ENCODE results near the gene TNFRSF14.
"Not testable (repeated sequence)": the region's sequence is repeated elsewhere in the genome, so short reads cannot be mapped to it uniquely, and the experiment has no call there.

Gene TNFRSF14

GRCh38 chr1:2569060-2569459 lies 12.9 kb downstream of the TNFRSF14 start:
- no peaks in the 10 kb centered on the region for H4K20me1 ChIP-seq (ENCODE audit: control insufficient read depth, insufficient read depth, low read depth, low read length)
- H3K4me2 ChIP-seq (ENCODE audit: low read length) = no peak overlapping the region
- no peak overlapping the region for H3K27ac ChIP-seq (ENCODE audit: low read depth, low read length)

GRCh38 chr1:2569703-2570102 lies 13.5 kb downstream of the TNFRSF14 start:
- H3K9me2 ChIP-seq (replicated peaks; ENCODE audit: control insufficient read depth, low read length); H3K4me1 ChIP-seq (ENCODE audit: control insufficient read depth, low read length); H3K4me2 ChIP-seq (ENCODE audit: low read length); H3K4me3 ChIP-seq (ENCODE audit: low read length); H3F3A ChIP-seq (ENCODE audit: control insufficient read depth, insufficient read depth); H4K20me1 ChIP-seq (ENCODE audit: control insufficient read depth, insufficient read depth, low read depth, low read length); H3K9me3 ChIP-seq (ENCODE audit: control insufficient read depth, insufficient read depth, low read length); H3K36me3 ChIP-seq (ENCODE audit: control insufficient read depth, low read length); H3K27me3 ChIP-seq (ENCODE audit: control insufficient read depth, low read length); H3K27ac ChIP-seq (ENCODE audit: low read depth, low read length); H3K79me2 ChIP-seq (ENCODE audit: control insufficient read depth, low read length): not testable (repeated sequence)

More at GRCh38 chr1:2569060-2569459, 12.9 kb downstream of the TNFRSF14 start:
- Histone ChIP-seq H3F3A (ENCODE audit: control insufficient read depth, insufficient read depth) (no peaks in the 10 kb centered on the region), H3K79me2 (ENCODE audit: control insufficient read depth, low read length) (no peaks in the 10 kb centered on the region), H3K27me3 (ENCODE audit: control insufficient read depth, low read length) (no peaks in the 10 kb centered on the region), H3K36me3 (ENCODE audit: control insufficient read depth, low read length) (no peaks in the 10 kb centered on the region), H3K9me2 (replicated peaks; ENCODE audit: control insufficient read depth, low read length) (no peaks in the 10 kb centered on the region), H3K4me1 (ENCODE audit: control insufficient read depth, low read length) (no peaks in the 10 kb centered on the region), H3K9me3 (ENCODE audit: control insufficient read depth, insufficient read depth, low read length) (no peaks in the 10 kb centered on the region), H3K4me3 (ENCODE audit: low read length) (no peak overlapping the region)
- no peak for TF ChIP-seq EZH2phosphoT487 (IDR thresholded peaks at IDR 0.05; ENCODE audit: borderline replicate concordance, low read length)

GRCh38 chr1:2570332-2570731 lies 14.2 kb downstream of the TNFRSF14 start:
- H3K4me1 ChIP-seq (ENCODE audit: control insufficient read depth, low read length) = peaks cover under 1% of the 10 kb centered on the region
- H3K4me3 ChIP-seq (ENCODE audit: low read length) = no peak overlapping the region
- H3K27me3 ChIP-seq (ENCODE audit: control insufficient read depth, low read length) = no peaks in the 10 kb centered on the region
- H3K9me2 ChIP-seq (replicated peaks; ENCODE audit: control insufficient read depth, low read length) = no peaks in the 10 kb centered on the region
- H3K4me2 ChIP-seq (ENCODE audit: low read length) = no peak overlapping the region
- no peak overlapping the region for H3K27ac ChIP-seq (ENCODE audit: low read depth, low read length)
- H4K20me1 ChIP-seq (ENCODE audit: control insufficient read depth, insufficient read depth, low read depth, low read length) = no peaks in the 10 kb centered on the region
- no peaks in the 10 kb centered on the region for H3F3A ChIP-seq (ENCODE audit: control insufficient read depth, insufficient read depth)
- no peaks in the 10 kb centered on the region for H3K79me2 ChIP-seq (ENCODE audit: control insufficient read depth, low read length)
- H3K36me3 ChIP-seq (ENCODE audit: control insufficient read depth, low read length) = no peaks in the 10 kb centered on the region
- no peaks in the 10 kb centered on the region for H3K9me3 ChIP-seq (ENCODE audit: control insufficient read depth, insufficient read depth, low read length)
- TF ChIP-seq EZH2phosphoT487 (IDR thresholded peaks at IDR 0.05; ENCODE audit: borderline replicate concordance, low read length) = no peak
- TF ChIP-seq CTCF (IDR thresholded peaks at IDR 0.05; ENCODE audit: low read depth, low read length, poor library complexity, severe bottlenecking) = no peak

- H3K4me3 ChIP-seq (ENCODE audit: low read length) = no peak overlapping the region
- TF ChIP-seq CTCF (IDR thresholded peaks at IDR 0.05; ENCODE audit: low read depth, low read length, poor library complexity, severe bottlenecking) (no peak), EZH2phosphoT487 (IDR thresholded peaks at IDR 0.05; ENCODE audit: borderline replicate concordance, low read length) (no peak)
- H3K9me2 ChIP-seq (replicated peaks; ENCODE audit: control insufficient read depth, low read length) = no peaks in the 10 kb centered on the region
- no peaks in the 10 kb centered on the region for H4K20me1 ChIP-seq (ENCODE audit: control insufficient read depth, insufficient read depth, low read depth, low read length)
- H3K9me3 ChIP-seq (ENCODE audit: control insufficient read depth, insufficient read depth, low read length) = no peaks in the 10 kb centered on the region
- no peak overlapping the region for H3K27ac ChIP-seq (ENCODE audit: low read depth, low read length)
- no peaks in the 10 kb centered on the region for H3K36me3 ChIP-seq (ENCODE audit: control insufficient read depth, low read length)
- no peaks in the 10 kb centered on the region for H3F3A ChIP-seq (ENCODE audit: control insufficient read depth, insufficient read depth)
- no peaks in the 10 kb centered on the region for H3K79me2 ChIP-seq (ENCODE audit: control insufficient read depth, low read length)
- no peaks in the 10 kb centered on the region for H3K27me3 ChIP-seq (ENCODE audit: control insufficient read depth, low read length)
- H3K4me2 ChIP-seq (ENCODE audit: low read length) = no peak overlapping the region
- H3K4me1 ChIP-seq (ENCODE audit: control insufficient read depth, low read length) = peaks cover 10% of the 10 kb centered on the region
Observed at GRCh38 chr1:2571348-2571747, 15.2 kb downstream of the TNFRSF14 start.

All from DOHH2 (cell line).